GM19455 (cell line): ENCODE results near the gene OR5K2.

ENCODE experiments used
- ATAC-seq: cut with Tn5 transposase; IDR thresholded peaks from one replicate; pipeline ENCODE4 v1.9.1; 2021; ENCODE audit not compliant: unreplicated experiment

OR5K2 gene

DNA sequence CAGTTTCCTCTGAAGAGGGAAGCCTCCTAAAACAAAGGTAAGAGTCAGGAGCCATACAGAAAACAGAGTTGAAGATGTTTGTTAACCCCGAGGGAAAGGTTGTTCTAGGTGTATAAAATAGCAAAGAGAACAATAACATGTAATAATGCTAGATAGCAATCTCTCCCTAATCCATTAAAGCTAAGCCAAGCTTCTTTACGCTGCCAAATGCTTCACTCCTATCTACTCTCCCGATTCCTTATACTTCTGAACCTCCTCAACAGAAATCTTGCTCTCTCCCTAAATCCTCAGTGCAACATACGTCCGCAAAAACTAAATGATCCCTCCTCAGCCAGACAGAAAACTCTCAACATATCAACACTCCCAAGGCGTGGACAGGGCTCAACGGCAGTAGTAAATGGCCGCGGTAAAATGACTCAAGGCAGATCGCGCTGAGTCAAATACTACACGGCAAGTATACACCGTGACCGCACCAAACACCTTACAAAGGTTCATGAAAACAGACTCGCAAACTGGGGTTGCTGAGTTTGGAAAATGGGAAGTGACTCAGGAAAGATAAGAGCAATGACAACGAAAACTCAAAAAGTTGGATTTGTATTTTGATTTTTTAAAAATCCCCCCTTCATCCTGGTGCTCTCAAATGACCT lies 24.5 kb downstream of the OR5K2 start:
- ATAC-seq, result peak; percentile 53

DNA sequence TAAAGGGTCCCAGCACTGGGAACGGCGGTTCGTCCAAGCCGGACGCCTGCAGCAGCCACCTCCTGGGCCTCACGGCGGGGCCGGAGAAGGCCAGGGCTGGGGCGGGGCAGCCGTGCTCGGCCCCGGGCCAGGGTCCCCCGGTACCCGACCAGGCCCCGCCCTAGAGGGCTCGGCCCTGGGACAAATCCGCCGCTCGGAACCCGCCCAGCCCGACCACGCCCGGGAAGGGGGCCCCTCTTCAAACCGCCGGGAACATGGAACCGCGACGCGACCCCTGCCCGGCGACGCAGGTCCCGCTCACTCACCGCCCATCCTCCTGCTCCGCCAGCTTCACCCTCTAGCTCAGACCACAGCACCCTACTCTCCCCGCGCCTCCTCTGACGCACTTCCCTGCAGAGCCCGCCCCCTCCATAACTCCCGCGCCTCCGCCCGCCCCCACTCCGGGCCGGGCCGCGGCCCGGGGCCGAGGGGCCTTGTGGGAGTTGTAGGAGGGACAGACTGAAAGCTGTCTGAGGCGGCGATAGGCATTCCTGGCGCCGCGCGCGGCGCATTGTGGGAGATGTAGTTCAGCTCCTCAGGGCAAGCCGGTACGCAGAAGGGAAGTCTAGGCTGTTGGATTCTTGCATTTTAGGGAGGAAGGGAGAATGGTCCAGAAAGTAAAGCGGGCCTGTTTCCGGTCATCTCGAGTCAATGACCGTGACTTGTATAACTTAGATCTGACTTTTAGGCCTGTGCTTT lies 25.2 kb downstream of the OR5K2 start, which contains the start of gene CLDND1:
Gene CLDND1, minus strand, starts transcription at position 359 of the 738 bp plus-strand sequence. CDS start 1,478 bp downstream, outside the sequence.
- peak; percentile 93 for ATAC-seq

GRCh38 chr3:98525494-98525893 lies 28.0 kb downstream of the OR5K2 start:
- ATAC-seq, result no peak

DNA sequence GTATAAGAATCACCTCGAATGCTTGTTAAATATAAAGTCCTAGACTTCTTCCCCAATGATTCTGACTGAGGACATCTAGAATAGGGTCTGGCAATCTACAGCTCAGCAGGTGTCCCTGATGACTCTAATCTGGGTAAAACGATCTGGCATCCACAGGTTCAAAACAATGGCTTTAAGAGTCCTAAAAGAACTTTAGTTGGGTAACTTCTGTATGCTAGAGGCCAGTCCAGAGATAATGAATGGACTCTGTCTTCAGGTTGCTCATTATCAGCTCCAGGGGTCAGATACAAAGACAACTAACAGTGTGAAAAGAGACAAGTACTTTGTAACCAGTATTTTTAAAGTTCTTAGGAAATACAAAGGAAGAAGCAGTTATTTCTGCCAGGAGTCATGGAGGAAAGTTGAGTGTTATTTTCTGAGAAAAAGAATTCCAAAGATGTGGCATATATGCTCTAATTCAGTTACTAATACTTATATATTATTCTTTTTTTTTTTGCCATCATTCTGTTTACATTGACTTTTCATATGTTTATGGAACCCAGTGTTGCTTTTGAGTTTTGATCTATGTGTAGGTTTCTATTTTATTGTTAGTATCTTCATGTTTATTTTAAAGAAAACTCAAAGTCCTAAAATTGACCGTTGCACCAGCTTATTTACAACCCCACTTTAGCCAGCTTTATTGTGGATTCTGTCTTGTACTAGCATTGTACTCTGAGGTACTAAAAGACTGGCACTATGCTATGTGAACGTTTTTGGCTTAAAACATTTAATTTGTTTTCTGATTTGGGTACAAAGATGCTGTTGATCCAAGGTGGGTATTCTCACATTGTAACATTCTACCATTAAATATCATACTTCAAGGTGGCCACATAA lies 31.2 kb downstream of the OR5K2 start:
- no peak for ATAC-seq

DNA sequence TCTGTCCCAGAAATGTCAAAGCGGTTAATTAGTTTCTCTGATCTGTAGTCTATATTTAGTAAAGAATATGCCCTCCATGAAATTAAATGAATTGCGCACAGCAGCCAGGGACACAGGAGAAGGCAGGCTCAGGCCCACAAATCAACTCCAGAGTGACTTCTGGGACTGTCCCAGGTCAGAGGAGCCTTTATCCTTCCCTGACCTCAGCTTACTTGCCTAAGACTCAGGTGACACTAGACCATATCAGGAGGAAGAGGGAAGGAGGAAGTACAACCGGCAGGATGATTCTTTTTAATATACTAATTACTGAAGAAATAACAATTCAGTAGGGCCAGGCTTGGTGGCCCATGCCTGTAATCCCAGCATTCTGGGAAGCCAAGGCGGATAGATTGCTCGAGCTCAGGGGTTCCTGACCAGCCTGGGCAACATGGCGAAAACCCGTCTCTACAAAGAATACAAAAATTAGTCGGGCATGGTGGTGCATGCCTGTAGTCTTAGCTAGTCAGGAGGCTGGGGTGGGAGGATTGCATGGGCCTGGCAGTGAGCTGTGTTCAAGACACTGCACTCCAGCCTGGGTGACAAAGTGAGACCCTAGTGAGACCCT lies 32.5 kb downstream of the OR5K2 start:
- no peak for ATAC-seq

GRCh38 chr3:98530676-98531075 lies 33.2 kb downstream of the OR5K2 start:
- no peak for ATAC-seq

- peak; percentile 38 for ATAC-seq
These were observed 34.3 kb downstream of the OR5K2 start, which contains the start of gene GPR15 for GRCh38 chr3:98531622-98532274. Gene GPR15 (plus strand): TSS chr3:98531978. CDS start chr3:98532034, 56 bp downstream.

DNA sequence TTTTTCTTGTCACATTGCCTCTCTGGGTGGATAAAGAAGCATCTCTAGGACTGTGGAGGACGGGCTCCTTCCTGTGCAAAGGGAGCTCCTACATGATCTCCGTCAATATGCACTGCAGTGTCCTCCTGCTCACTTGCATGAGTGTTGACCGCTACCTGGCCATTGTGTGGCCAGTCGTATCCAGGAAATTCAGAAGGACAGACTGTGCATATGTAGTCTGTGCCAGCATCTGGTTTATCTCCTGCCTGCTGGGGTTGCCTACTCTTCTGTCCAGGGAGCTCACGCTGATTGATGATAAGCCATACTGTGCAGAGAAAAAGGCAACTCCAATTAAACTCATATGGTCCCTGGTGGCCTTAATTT lies 34.8 kb downstream of the OR5K2 start:
- peak; percentile 1 for ATAC-seq

GRCh38 chr3:98532709-98533571 lies 35.5 kb downstream of the OR5K2 start:
- no peak for ATAC-seq

DNA sequence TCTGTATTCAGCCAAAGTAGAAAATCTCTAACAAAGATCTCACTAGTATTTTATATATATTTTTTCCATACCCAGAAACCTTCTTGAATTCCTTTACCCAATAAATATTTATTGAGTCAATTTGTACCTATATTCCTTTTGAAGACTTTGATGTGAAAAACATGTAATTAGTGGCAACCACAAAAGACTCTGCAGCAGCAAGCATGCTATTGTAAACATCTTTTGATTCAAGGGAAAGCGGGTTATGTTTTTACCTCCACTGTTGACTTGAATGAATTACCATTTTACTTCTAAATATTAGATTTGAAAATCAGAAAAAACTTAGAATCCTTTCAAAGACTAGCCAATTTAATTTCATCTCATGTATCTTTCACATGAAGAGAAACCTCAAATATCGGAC lies 36.7 kb downstream of the OR5K2 start:
- no peak for ATAC-seq

DNA sequence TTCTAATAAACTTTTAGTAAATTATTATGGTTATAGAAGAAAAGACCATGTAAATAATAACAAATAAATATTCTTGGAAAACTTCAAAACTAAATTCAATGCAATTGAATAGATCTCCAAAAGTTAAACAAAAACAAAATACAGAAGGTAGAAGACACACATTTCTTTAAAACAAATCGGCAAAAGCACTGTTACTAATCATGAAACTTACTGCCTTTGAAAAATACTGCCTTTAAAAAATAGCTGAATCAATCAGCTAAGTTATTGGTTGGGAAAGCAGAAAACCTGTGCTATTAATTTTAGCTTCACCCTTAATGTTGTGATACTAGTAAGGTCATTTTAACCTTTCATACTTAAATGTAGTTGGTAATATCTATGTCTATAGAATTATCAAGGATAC lies 37.3 kb downstream of the OR5K2 start:
- no peak for ATAC-seq

DNA sequence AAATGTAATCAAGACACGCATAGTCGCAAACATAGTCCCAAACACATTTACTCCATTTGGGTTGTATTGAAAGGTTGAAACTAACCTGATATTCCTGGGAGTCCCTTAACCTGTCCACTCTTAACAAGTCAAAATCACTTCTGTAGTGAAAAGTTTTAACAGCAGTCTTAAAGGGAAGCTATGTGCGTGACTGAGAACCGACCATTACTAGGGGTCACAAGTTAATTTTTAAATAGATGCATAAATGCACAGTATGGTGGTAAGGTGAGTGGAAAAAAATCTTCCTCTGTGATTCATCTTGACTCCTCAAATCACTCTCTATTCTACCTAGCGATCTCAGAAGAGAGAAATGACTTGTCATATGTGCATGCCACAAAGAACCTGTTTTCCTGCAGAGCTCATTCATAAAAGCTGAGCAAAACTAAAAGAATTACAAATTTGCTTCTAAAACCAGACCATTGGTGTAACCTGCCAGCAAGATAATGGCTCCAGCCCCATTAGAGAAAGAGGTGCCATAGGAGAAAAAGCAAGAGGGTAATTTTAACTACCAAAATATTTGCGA lies 39.1 kb downstream of the OR5K2 start:
- peak; percentile 71 for ATAC-seq

- ATAC-seq, result peak; percentile 50
These were observed 42.9 kb downstream of the OR5K2 start for GRCh38 chr3:98540346-98540745.

GRCh38 chr3:98541695-98542094 lies 44.2 kb downstream of the OR5K2 start:
- ATAC-seq, result no peak

DNA sequence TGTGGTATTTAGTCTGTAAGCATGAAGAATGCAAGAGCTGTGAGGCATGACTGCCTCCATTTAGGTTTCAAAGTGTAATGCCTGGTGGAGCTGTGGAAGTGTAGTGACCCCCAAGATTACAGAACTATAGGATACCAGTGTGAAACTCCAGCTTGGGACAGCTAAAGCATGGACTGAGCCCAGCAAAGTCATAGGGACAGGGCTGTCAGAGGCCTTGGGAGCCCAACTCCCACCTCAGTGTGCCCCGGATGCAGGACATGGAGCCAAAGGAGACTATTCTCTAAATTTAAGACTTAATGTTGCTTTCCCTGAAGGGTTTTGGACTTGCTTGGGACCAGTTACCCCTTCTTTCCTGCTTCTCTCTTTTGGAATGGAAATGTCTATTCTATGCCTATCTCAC lies 45.1 kb downstream of the OR5K2 start:
- ATAC-seq, result no peak

GRCh38 chr3:98545940-98546339 lies 48.5 kb downstream of the OR5K2 start:
- ATAC-seq, result no peak
